Activated CD8-positive, alpha-beta memory T cell treated with anti-CD3 and anti-CD28 coated beads for 24 hours (primary cell): ENCODE data around the gene SH3BP5.

ENCODE experiments used
- DNase-seq: peaks from one replicate; pipeline ENCODE4 v3.0.0-alpha.2; 2020

The SH3BP5 gene

DNA sequence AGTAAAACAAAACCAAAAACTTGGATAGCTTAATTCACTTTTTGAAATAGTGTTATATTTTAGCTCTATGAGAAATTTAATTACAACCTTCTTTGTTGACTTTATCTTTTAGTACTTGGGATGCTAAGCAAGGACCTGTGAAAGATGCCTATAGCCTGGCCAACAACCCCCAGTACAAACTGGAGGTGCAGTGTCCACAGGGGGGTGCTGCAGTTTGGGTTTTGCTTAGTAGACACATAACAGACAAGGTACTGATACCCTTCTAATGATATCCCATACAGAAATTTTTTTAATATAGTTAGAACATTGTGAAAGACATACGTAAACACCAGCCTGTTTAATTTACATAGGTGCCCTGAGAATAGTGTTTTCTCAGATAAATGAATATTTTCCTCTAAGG, 91.0 kb downstream of the SH3BP5 start:
- no peak for DNase-seq

DNA sequence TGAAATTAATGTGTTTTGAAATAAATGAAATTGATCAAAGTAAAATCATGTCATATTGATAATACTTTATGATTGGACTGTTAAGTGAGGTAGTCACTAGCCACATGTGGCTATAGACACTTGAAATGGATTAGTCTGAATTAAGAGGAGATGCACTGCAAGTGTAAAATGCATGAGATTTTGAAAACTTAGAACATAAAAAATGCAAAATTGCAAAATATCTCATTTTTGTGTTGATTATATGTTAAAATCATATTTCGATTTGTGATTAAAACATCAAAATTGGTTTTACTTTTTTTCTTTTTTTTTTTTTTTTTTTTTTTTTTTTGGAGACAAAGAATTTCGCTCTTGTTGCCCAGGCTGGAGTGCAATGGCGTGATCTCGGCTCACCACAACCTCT, 103.1 kb downstream of the SH3BP5 start:
- no peak for DNase-seq

DNA sequence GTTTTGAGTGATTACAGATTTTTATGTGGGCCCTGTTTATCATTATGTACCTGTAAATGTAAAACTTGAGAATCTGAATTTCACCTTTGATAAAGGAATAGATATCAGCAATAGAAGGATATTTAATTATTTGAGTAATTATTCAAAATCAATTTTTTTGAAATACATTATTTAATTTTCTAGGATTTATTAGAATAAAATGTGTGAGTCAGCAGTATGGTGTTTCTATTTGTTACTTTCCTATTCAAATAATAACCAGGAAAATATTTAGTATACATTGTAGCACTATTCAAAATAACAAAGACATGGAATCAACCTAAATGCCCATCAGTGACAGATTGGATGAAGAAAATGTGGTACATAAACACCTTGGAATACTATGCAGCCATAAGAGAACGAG, 104.2 kb downstream of the SH3BP5 start:
- DNase-seq, result no peak

DNA sequence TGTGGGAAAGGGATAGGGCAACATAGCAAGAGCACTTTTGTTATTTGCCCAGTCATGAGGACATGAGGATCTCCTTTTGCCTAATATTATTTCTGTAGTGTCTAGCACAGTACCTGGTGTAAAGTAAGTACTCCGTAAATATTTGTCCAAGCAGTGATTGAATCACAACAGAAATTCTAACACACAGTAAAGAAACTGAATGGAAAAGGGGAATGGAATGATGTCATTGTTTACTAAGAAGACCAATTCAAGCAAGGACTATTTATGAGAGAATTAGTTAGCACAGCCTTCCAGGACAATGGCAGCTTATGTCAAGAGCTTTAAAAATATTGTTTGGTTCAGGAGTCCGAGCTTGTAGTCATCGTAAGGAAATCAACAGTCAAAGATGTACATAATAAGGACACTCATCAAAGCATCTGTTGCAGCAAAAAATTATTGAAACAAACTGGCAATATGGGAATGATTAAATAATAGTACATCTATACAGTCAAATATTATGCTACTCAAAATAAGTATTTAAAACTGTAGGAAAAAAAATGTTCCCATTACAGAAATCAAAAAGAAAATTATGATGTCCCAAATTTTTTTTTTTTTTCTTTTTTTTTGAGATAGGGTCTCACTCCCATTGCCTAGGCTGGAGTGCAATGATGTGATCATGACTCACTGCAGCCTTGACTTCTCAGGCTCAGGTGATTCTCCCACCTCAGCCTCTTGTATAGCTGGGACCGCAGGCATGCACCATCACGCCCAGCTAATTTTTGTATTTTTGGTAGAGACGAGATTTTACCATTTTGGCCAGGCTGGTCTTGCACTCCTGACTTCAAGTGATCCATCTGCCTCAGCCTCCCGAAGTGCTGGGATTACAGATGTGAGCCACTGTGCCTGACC, 108.5 kb downstream of the SH3BP5 start:
- DNase-seq, result no peak

DNA sequence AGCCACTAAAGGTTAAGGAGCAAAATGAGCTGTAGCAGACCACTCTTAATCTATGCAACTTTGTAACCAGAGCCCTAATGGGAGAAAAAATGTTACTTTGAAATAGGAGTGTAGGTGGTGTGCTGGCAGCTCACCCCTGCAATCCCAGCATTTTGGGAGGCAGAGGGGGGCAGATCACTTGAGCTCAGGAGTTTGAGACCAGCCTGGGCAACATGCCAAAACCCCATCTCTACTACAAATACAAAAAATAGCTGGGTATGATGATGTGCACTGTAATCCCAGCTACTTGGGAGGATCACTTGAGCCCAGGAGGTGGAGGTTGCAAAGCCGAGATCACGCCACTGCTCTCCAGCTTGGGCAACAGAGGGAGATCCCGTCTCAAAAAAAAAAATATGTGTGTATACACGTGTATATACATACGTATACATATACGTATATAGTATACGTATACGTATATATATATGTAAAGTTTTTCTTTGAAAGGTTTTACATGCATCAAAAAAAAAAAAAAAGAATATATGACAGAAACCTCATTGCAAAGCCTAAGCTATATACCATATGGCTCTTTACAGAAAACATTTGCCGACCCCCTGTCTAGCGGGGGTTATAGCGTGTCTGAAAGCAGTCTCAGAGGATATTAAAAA, 110.7 kb downstream of the SH3BP5 start:
- no peak for DNase-seq

DNA sequence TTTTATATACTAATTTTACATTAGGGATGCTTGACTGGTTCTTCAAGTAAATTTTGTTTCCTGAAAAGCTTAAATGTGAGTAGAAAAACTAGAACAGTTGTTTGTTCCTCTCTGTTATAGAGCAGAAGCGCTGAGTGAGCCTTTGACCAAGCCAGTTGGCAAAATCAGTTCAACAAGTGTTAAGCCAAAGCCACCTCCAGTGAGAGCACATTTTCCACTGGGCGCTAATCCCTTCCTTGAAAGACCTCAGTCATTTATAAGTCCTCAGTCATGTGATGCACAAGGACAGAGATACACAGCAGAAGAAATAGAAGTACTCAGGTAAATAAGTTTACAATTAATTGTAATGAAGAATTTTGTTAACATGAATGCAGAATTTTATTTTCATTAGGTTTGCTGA, 111.7 kb downstream of the SH3BP5 start:
- DNase-seq, result no peak

DNA sequence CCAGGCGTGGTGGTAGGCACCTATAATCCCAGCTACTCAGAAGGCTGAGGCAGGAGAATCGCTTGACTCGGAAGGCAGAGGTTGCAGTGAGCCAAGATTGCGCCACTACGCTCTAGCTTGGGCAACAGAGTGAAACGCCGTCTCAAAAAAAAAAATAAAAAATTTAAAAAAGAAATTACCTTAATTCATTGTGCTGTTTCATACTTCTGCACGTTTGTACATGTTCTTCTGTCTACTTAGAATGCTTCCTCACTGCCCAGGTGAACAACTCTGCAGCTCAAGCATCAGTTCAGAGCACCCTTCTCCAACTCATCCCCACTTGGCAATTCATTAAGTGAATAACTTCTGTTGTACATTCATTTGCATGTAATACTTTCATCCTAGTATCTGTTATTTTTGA, 112.3 kb downstream of the SH3BP5 start:
- DNase-seq, result no peak

DNA sequence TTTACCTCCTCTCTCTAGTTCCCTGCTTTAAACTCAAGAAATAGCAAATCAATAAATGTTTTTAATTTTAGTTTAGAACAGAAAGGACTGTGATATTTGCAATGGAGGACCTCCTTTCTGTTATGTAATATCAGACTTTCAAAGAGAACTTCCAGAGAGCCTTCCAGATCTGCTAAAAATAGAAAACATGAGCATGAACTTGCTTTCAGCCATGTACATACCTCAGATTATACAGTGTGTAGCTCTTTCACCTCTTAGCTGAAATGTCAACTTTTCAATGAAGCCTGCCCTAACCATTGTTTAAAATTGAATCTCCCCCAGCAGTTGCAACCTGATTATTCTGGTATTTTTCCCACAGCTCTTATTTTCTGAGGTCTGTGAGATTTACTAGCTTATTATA, 113.7 kb downstream of the SH3BP5 start:
- no peak for DNase-seq

DNA sequence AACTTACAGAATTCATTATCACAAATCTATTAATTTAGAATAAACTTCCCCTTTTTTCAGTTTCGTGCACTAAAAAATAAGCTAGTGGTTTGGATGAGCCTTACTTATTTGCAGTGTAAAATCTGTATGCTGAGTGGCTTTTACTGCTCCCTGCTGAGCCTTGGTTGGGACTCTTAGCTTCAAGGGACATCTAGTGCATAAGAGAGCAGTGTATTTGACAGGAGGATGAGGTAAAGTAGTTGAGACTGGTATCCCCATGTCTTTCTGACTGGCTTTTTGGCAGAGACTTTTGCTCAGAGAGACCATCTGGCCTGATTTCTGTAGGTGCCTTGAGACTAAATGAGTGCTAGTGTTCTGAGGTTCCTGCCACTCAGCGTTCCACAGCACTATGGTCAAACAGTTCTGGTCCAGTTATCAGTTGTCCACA, 114.5 kb downstream of the SH3BP5 start:
- no peak for DNase-seq

DNA sequence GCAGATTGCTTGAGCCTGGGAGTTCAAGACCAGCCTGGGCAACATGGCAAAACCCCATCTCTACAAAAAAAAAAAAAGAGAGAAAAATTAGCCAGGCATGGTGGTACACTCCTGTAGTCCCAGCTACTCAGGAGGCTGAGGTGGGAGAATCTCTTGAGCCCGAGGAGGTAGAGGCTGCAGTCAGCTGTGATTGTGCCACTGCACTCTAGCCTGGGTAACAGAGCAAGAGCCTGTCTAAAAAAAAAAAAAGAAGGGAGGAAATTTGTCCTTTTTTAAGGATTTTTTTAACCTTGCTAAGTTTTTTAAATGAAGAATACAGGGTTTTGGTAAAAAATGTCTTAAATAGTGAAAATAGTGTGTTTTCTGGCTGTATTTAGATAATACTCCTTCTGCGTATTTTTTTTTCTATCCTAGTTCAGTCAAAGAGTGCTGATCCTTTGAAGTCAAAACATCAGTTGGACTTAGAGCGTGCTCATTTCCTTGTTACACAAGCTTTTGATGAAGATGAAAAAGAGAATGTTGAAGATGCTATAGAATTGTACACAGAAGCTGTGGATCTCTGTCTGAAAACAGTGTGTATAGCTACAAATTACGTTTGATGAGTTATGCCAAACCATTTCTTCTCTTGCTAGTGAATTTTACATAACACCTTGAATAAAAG, 115.2 kb downstream of the SH3BP5 start:
- no peak for DNase-seq

DNA sequence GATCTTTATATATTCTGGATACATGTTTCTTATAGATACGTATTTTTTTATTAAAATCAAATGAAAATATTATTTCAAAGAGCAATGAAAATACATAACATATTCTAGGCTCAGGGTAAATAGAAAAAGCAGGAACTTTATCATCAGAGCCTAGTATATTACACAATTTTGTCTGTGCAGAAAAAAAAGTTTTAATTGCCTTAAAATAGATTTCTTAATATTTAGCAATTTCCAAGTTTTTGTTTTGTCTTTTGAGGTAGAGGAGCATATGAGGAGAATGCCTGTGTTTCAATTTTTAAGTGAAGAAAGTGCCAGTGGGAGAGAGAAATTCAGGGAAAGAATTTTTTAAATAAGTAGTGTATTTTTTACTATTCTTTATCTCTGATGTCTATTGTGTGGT, 115.9 kb downstream of the SH3BP5 start:
- DNase-seq, result no peak

DNA sequence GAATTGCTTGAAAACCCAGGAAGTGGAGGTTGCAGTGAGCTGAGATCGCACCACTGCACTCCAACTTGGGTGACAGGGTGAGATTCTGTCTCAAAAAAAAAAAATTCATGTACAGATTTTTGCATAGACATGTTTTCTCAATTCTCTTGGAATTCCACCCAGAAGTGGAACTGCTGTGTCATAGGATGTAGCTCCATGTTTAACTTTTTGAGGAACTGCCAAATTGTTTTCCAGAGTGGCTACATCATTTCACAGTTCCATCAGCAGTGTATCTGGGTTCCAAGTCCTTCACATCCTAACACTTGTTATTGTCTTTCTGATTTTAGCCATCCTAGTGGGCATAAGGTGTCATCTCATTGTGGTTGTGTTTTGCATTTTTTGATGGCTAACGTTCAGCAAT, 116.4 kb downstream of the SH3BP5 start:
- no peak for DNase-seq

DNA sequence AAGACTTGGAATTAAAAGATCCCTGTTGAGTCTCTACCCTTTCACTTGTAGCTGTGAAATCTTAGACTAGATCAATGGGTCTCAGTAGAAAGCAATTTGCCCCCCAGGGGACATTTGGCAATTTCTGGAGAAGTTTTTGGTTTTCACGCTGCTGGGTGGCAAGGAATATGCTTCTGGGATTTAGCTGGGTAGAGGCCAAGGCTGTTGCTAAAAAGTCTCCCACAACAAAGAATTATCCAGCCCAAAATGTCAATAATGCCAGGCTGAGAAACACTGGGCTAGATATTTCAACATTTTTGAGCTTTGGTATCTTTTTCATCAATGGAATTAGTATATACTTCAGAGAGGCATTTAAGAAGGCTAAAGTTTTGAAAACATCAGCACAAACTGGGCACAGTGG, 117.6 kb downstream of the SH3BP5 start:
- DNase-seq, result no peak

DNA sequence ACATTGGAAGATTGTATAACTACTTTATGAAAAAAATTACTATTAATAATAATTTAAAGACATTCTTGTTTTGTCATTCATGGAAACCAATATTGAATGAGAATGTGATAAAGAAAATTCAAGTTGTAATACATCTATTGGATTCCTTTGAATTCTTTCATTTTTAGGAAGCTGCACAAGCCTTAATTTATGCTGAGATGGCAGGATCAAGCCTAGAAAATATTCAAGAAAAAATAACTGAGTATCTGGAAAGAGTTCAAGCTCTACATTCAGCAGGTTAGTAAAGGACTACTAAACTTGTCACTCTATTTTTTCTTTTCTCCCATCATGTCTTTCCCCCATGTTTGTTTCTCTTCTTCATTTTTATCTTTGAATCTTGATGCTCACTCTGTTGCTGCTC, 120.4 kb downstream of the SH3BP5 start:
- DNase-seq, result no peak

DNA sequence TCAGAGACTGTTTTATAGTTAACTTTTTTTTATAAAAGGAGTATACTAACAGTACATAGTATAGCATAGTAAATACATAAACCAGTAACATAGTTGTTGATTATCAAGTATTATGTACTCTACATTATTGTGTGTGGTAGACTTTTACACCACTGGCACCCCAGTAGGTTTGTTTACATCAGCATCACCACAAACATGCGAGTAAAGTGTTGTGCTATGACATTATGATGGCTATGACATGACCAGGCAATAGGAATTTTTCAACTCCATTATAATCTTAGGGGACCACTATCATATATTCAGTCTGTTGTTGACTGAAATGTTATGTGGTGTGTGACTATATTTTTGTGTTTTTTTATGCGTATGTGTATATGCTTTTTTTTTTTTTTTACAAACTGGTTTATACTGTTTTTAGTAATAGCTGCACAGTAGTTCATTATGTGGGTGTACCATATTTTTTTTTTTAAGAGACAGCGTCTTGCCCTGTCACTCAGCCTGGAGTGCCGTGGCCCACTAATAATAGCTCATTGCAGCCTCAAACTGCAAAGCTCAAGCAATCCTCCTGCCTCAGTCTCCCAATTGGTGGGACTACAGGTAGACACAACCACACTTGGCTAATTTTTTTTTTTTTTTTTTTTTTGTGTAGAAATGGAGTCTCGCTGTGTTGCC, 124.4 kb downstream of the SH3BP5 start:
- DNase-seq, result no peak

DNA sequence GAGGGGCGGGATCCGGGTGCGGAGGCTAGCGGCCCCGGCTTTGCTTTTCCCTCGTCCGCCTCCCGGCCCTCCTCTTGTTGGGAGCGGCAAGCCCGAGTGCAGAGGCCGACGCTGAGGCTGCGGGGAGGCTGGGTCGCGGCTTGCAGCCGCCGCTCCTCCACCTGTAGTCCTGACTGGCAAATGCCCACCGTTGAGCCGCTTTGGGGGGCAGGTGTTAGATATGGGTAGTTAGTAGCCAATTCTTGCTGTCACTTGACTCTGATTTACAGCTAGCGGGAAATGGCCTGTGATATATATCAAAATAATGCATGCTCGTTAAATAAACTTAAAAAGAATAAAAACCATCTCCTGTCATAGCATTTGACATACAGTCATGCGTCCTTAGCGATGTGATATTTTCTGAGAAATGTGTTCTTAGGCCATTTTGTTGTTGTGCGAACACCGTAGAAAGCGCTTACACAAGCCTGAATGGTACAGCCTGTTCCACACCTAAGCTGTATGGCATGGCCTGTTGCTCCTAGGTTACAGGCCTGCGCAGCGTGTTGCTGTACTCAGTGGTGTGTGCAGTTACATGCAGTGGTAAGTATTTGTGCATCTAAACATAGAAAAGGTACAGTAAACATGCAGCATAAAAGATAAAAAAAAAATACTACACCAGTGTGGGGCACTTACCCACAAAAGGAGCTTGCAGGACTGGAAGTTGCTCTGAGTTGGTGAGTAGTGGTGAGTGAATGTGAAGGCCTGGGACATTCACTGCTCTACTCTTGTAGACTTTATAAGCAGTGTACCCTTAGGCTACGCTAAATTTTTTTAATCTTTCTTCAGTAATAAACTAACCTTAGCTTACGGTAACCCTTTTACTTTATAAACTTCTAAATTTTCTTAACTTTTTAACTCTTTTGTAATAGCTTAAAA, 125.5 kb downstream of the SH3BP5 start:
- peak; percentile 66 for DNase-seq

DNA sequence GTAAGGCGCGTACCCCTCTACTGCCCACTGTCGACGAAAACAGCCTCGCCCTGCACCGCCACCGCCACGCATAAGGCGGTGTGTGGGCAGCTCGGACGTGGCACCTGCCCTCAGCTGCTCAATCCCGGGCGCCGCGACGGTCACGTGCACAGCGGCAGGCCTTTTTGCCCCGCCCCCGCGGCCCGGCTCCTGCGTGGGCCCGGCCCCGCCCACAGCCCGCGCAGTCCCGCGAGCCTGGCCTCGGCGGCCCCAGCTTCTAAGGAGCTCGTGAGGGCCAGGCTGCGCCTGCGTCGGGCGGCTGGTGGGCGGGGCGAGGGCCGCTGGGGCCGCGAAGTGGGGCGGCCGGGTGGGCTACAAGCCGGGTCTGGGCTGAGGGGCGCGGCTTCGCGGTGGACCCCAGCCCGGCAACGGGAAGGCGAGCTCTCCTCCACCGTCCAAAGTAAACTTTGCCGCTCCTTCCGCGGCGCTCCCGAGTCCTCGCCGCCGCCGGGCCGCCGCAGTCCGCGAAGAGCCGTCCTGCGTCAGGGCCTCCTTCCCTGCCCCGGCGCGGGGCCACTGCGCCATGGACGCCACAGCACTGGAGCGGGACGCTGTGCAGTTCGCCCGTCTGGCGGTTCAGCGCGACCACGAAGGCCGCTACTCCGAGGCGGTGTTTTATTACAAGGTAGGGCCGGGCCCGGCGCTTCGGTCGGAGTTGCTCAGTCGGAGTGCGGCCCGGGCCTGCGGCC, 126.3 kb downstream of the SH3BP5 start, which contains the start of gene CAPN7:
Gene CAPN7, plus strand, starts transcription at position 313 of the 728 bp plus-strand sequence. Its CDS starts 250 bp downstream, at position 563.
- DNase-seq, result peak; percentile 97

DNA sequence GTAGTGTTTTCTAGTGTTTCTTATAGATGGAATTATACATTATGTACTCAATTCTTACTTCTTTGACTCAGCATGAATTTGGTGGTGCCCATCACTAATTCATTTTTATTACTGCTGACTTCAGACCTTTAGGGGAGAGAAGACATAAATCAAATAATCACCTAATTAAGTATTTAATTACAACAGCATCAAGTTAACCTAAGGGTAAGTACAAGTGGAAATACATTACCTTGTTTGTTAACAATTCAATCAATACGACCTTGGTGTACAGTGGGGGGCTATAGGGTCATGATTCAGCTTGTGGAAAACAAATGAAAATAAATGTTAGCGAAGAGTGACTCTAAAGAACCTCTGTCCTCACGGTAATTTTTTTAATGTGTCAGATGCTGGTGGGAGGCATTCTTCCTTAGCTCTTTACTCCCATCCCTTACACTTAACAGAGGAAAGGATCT, 126.9 kb downstream of the SH3BP5 start:
- DNase-seq, result no peak
